Peyer's patch (tissue), 4 donors: Measurements from ENCODE around the gene SDE2.

ENCODE experiments used
- POLR2A ChIP-seq, 2 donors: fragments of 450-650 bp; IDR thresholded peaks; one replicate each; pipeline ENCODE4 v1.5.1; 2017; ENCODE audit warnings: antibody characterized with exemption in 2 of 2, mild to moderate bottlenecking in 2 of 2, moderate library complexity in 2 of 2
- TF ChIP-seq, protein P1 (sequence below), 6 experiments: fragments of 450-650 bp in 4 of 6; fragments of 200-600 bp in 2 of 6; sonication (generic) in 1 of 6; IDR thresholded peaks; one replicate each; pipeline ENCODE4 v1.5.1; 2017 to 2019; ENCODE audit warnings: antibody characterized with exemption in 6 of 6, mild to moderate bottlenecking in 3 of 6, moderate library complexity in 1 of 6

DNA sequence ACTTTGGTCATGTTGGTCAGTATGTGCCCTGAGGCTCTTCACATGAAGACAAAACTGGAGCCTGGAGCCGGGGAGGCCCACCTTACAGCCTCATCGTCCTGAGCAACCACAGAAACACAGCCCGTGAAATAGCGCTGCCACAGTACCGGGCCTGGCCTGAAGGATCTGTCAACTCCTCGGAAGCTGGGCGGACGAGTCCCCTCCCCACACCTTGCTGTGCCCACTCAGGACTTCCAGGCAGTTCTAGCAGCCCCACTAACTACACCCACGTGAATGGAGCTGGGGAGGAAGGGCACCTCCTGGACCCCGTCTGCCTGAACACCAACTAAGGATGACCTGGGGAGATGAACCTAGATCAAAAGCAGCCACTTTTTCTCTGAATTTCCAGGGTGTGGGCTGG lies 24.7 kb downstream of the SDE2 start:
- TF ChIP-seq, protein P1, sequence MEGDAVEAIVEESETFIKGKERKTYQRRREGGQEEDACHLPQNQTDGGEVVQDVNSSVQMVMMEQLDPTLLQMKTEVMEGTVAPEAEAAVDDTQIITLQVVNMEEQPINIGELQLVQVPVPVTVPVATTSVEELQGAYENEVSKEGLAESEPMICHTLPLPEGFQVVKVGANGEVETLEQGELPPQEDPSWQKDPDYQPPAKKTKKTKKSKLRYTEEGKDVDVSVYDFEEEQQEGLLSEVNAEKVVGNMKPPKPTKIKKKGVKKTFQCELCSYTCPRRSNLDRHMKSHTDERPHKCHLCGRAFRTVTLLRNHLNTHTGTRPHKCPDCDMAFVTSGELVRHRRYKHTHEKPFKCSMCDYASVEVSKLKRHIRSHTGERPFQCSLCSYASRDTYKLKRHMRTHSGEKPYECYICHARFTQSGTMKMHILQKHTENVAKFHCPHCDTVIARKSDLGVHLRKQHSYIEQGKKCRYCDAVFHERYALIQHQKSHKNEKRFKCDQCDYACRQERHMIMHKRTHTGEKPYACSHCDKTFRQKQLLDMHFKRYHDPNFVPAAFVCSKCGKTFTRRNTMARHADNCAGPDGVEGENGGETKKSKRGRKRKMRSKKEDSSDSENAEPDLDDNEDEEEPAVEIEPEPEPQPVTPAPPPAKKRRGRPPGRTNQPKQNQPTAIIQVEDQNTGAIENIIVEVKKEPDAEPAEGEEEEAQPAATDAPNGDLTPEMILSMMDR (IDR thresholded peaks at IDR 0.05), result no peak
- no peak for TF ChIP-seq POLR2A (IDR thresholded peaks at IDR 0.05)
